Liver (tissue), 3 donors: ENCODE data around the gene CADM2.

Experiments
- ATF3 ChIP-seq: IDR thresholded peaks from 2 replicates; pipeline ENCODE4 v1.6.1; 2016; ENCODE audit warnings: antibody characterized with exemption
- CTCF ChIP-seq: fragments of 150-350 bp; IDR thresholded peaks from 2 replicates; pipeline ENCODE4 v1.5.1; 2017; ENCODE audit warnings: improper control_type of control experiment, low read depth, low read length; ENCODE audit not compliant: missing input control
- EGR1 ChIP-seq, 2 donors: IDR thresholded peaks; 2 replicates each; pipeline ENCODE4 v1.6.1; 2016 to 2018; ENCODE audit warnings: antibody characterized with exemption in 2 of 2, low read depth in 2 of 2
- FOXA1 ChIP-seq: IDR thresholded peaks from 2 replicates; pipeline ENCODE4 v1.6.1; 2016; ENCODE audit warnings: antibody characterized with exemption
- GABPA ChIP-seq, 2 donors: IDR thresholded peaks in 1 of 2; conservative IDR thresholded peaks in 1 of 2; 2 replicates each; pipeline ENCODE4 v1.6.1; 2016; ENCODE audit warnings: antibody characterized with exemption in 2 of 2, mild to moderate bottlenecking in 1 of 2, moderate library complexity in 1 of 2
- JUND ChIP-seq, 2 donors: IDR thresholded peaks; 2 replicates each; pipeline ENCODE4 v1.6.1; 2016; ENCODE audit warnings: antibody characterized with exemption in 2 of 2
- MAX ChIP-seq: IDR thresholded peaks from 2 replicates; pipeline ENCODE4 v1.6.1; 2016; ENCODE audit warnings: antibody characterized with exemption
- NR2F2 ChIP-seq: IDR thresholded peaks from 2 replicates; pipeline ENCODE4 v1.6.1; 2016; ENCODE audit warnings: antibody characterized with exemption
- RAD21 ChIP-seq, 2 donors: IDR thresholded peaks; 2 replicates each; pipeline ENCODE4 v1.6.1; 2016; ENCODE audit warnings: antibody characterized with exemption in 2 of 2, mild to moderate bottlenecking in 2 of 2
- REST ChIP-seq: IDR thresholded peaks from 2 replicates; pipeline ENCODE4 v1.6.1; 2016; ENCODE audit warnings: antibody characterized with exemption, mild to moderate bottlenecking
- SP1 ChIP-seq: IDR thresholded peaks from 2 replicates; pipeline ENCODE4 v1.6.1; 2018; ENCODE audit warnings: antibody characterized with exemption, mild to moderate bottlenecking
- TAF1 ChIP-seq: conservative IDR thresholded peaks from 2 replicates; pipeline ENCODE4 v1.6.1; 2016; ENCODE audit warnings: antibody characterized with exemption, mild to moderate bottlenecking
- YY1 ChIP-seq: IDR thresholded peaks from 2 replicates; pipeline ENCODE4 v1.6.1; 2016; ENCODE audit warnings: antibody characterized with exemption, mild to moderate bottlenecking
- ZBTB33 ChIP-seq: IDR thresholded peaks from 2 replicates; pipeline ENCODE4 v1.6.1; 2016; ENCODE audit warnings: antibody characterized with exemption
- donor health status: healthy.
- donor health status: healthy.

- TF ChIP-seq CTCF (no peak), MAX (no peak), TAF1 (no peak), RAD21 (IDR thresholded peaks at IDR 0.05) (no peak), ATF3 (no peak), SP1 (no peak), YY1 (no peak), GABPA (IDR thresholded peaks at IDR 0.05 in 1 of 2, conservative IDR thresholded peaks at IDR 0.05 in 1 of 2) (no peak), ZBTB33 (no peak), REST (no peak), FOXA1 (no peak), JUND (IDR thresholded peaks at IDR 0.05) (no peak), EGR1 (IDR thresholded peaks at IDR 0.05; ENCODE audit: low read depth in 2 of 2) (no peak), NR2F2 (no peak)
Observed at GRCh38 chr3:85151555-85151954, 192.8 kb downstream of the CADM2 start.
